GM21825 (cell line): ENCODE data around the gene ASIC3.
"Not testable (repeated sequence)": the region's sequence is repeated elsewhere in the genome, so short reads cannot be mapped to it uniquely, and the experiment has no call there.

Experiments used
- ATAC-seq: cut with Tn5 transposase; IDR thresholded peaks from one replicate; pipeline ENCODE4 v1.9.1; 2021; ENCODE audit warnings: mild to moderate bottlenecking, moderate library complexity; ENCODE audit not compliant: unreplicated experiment

The ASIC3 gene

DNA sequence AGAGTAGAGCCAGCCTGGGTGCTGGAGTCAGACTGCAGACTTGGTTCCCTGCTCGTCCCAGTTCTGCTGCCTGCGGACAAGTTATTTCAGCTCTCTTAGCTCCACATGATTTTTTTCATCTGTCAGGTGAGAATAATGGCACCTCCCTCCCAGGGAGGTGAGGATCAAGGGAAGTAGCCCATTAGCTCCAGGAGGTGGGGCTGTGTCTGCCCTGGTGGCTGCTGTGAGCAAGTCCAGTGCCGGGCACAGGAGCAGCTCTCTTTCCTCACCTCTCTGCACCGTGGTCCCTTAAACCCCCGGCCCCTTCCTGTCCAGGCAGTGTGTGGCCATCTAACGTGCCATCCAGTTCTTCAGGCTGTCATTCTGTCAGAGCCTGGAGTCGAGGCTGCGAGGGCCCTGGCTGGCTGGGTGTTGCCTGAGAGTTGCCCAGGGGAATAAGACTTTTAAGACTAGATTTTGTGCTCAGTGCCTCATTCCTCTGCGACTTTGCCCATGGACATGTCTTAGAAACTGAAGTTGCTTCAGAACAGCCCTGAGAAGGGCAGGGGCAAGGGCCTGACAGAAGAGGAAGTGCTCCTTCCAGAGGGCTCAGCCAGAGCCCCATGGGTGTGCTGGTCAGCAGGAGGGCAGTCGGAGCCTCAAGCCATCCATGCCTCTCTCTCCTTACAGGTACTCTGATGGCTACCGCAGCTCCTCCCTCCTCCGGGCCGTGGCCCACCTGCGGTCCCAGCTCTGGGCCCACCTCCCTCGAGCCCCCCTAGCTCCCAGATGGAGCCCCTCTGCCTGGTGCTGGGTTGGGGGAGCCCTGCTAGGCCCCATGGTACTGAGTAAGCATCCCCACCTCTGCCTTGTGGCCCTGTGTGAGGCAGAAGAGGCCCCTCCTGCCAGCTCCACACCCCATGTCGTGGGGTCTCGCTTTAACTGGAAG is 15.1 kb upstream of the ASIC3 start:
- ATAC-seq = no peak

GRCh38 chr7:151033864-151034249 is 14.5 kb upstream of the ASIC3 start:
- ATAC-seq = no peak

- no peak for ATAC-seq
Observed at GRCh38 chr7:151034312-151035025, 13.9 kb upstream of the ASIC3 start.

GRCh38 chr7:151035026-151035717 is 13.2 kb upstream of the ASIC3 start:
- ATAC-seq = no peak

DNA sequence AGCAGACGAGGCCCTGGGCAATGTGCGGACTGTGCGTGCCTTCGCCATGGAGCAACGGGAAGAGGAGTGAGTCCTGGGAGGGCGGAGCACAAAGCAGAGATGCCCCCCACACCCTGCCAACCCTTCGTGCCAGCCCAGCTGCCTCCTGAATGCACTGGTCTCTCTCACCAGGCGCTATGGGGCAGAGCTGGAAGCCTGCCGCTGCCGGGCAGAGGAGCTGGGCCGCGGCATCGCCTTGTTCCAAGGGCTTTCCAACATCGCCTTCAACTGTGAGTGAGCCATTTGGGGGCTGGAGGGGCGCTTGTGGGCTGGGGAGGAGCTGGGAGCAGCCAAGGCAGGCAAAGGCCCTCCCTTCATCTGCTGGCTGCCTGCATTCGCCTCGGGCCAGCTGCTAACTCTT is 12.4 kb upstream of the ASIC3 start:
- no peak for ATAC-seq

DNA sequence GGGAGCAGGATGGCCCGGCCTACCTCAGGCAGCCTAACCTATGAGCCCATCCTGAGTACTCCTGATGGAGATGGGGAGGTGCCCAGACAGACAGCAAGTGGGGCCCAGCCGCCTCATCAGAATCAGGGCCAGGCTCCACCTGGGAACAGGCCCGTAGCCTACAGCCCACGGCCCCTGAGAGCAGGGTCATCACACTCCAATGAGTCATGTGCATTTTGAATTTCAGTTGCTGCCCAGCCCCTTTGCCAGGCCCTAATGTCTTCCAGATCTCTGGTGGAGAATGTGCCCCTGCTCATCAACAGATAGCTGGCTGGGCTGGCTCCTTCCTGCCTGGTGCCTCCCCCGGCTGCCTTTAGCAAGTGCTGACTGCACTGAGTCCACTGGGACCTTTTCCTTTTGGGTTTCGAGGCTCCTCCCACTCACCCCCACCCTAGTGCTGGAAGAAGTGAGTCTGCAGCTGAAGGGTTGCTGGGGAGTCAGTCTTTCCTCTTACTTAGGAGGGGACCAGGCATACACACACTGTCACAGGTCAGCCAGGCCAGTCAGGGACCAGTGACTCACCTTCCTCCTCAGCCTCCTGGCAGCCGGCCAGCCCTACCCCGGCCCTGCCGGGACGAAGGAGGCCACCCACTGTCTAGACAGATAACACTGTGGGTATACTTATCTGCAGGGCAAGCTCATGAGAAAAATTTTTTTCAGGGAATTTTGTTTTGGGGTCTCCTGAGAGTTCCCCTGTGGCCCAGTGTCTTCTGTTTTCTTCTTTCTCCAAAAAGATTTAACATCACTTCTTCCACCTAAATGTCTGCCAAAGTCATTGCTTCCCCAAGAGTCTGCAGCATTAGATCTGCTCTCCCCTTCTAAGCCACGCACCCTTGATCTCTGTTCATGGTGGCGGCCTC is 9.1 kb upstream of the ASIC3 start:
- ATAC-seq = no peak

- ATAC-seq = no peak
Observed at GRCh38 chr7:151039850-151040548, 8.3 kb upstream of the ASIC3 start.

GRCh38 chr7:151040616-151041375 is 7.5 kb upstream of the ASIC3 start:
- ATAC-seq = no peak

- ATAC-seq = not testable (repeated sequence)
Observed at GRCh38 chr7:151043449-151043848, 4.9 kb upstream of the ASIC3 start.

- ATAC-seq = no peak
Observed at GRCh38 chr7:151043959-151044358, 4.4 kb upstream of the ASIC3 start.

DNA sequence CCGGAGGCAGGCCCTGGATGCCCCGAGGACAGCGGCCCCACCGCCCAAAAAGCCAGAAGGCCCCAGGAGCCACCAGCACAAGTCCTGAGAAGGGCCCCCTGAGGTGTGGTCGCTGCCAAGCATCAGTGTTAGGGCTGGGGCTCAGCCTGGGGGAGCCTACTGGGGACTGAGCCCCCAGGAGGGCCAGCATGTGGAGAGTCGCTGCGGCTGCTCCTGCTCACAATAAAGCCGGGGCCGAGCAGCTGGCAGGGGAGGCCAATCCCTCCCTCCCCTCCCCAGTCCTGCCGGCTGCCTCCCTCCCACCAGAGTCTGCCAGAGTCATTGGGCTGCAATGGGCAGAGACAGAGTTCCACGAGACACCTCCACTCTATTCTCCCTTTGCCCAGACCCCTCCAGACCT is 3.1 kb upstream of the ASIC3 start:
- ATAC-seq = no peak

DNA sequence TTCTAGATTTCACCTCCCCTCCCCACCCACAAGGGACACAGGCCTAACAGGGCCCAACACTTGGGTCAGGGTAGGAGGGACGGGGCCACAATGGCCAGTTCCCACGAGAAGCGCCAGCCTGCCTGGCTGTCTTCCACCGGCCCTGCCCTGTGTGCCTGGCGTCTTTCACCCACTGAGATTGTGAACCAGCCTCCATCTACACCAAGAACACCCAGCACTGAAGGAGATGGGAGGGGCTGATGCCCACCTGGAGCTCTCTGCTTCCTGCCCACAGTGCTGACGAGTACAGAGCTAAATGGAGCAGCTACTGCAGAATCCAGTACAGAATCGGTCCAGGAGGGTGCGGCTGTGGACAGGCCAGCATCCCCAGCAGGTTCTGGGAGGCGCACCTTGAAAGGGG is 2.4 kb upstream of the ASIC3 start:
- no peak for ATAC-seq

DNA sequence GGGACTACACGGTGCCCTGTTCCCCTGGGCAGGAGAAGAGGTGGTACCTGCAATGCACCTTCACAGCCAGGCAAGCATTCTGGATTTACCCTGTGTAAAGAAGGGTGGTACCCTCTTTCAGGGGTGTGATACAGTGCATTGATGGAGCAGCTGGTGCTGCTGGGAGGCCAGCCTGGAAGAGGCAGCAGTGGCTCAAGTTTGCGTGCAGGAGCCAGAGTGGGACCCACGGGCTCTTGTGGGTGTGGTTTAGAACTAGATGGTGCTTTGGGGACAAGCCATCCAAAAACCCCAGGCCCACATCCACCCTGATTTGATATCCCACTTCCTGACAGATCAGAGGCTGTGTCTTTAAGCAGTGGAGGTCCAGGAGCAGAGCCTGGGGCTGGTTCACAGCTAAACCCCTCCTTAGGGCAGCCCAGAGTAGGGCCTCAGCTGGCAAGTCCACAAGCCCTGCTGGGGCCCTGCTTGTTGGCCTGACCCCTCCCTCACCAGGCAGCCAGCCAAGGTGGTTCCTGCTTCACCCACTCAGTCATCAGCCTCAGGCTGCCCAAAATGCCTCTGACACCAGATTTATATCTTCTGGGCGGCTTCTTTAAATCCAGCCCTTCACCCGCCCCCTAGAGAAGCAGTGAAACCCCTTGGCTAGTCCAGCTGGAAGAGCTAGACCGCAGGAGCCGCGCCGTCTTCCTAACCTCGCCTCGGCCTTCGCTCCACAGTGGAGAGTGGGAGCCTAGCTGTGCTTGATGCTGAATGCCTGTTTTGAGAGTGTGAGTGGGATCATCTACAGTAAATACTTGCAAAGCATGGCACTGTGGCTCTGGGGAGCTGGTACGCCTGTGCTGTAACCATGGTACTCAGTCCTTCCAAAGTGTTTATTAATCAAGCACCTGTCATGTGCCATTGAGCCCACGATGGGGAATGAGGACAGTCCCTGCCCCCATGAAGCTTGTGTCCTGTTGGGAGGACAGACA is 1.4 kb upstream of the ASIC3 start:
- no peak for ATAC-seq

GRCh38 chr7:151048911-151049463 is 656 bp downstream of the ASIC3 start:
- no peak for ATAC-seq

DNA sequence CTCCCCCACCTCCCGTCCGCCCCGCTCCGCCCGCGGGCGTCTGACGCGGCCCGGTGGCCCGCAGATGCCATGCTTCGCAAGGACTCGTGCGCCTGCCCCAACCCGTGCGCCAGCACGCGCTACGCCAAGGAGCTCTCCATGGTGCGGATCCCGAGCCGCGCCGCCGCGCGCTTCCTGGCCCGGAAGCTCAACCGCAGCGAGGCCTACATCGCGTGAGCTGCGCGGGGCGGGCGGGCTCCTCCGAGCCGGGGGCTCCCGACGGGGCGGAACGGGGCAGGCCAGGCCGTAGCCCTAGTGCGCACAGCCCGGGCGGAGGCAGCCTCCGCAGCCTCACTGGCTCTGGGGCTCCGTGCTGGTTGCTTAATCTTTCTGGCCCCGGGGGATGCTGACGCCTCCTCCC is 2.8 kb downstream of the ASIC3 start:
- no peak for ATAC-seq

DNA sequence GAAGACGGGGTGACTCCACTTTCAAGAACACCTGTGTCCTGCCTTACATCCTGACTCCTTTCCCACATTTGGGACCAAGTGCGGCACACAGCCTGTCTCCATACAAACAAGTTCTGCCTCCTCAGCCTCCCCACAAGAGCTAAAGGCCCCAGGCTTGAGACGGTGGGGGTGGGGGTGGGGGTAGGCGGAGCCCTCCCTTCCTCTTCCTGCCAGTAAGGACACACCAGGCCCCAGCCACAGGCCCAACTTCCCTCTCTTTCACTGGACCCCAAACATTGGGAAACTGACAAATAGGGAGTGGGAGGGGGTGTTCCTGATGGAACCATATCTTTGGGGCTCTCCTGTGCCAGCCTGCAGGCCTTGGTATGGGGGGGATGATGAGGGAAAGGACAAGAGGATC is 4.8 kb downstream of the ASIC3 start:
- no peak for ATAC-seq

DNA sequence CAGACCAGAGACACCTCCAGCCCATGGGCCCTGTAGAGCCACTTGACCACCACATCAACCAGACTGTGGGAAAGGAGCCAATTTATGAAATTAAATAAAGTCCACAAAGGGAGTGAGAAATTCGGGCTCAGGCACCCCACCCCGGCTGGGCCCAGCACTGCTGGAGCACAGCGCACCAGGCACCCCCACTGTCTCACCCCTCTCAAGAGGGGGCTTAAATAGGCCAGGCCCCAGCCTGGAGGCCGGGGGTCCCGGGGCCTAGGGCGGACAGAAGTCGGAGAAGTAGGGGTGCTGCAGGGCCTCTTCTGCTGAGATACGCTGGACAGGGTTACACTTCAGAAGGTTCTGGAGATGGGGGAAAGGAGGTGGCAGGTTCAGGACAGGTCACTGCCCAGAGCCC is 5.4 kb downstream of the ASIC3 start:
- ATAC-seq = no peak

- ATAC-seq = no peak
Observed at GRCh38 chr7:151056283-151056665, 7.9 kb downstream of the ASIC3 start.
